Naive thymus-derived CD8-positive, alpha-beta T cell (primary cell): ENCODE measurements around the gene TNFRSF1B. TPM values are rescaled to one million over a fixed set of nuclear protein-coding genes. Genes with fewer than 3 reads are reported as not detected.
A peak's percentile ranks its signal among the peaks of the same experiment; 100 is the strongest.
"Not testable (repeated sequence)": the region's sequence is repeated elsewhere in the genome, so short reads cannot be mapped to it uniquely, and the experiment has no call there.

Experiments
- ATAC-seq, 2 donors: fragments of 150-1000 bp; cut with Tn5 transposase in 1 of 2; sonication (Bioruptor Pico), chemical (Tn5 transposase) in 1 of 2; 1 replicate in 1 of 2; 2 replicates in 1 of 2; pipeline ENCODE4 v1.10.0; 2021; ENCODE audit warnings: mild to moderate bottlenecking in 2 of 2, moderate library complexity in 2 of 2
- POLR2A ChIA-PET: fragments of 350-600 bp; sonication (Branson Sonifier 250); formaldehyde crosslinking; loops from one replicate; lab custom pipeline; 2021; ENCODE audit warnings: antibody characterized with exemption; lab: Charles Lee
- DNase-seq, 10 donors: peaks; one replicate each; pipeline versions ENCODE4 v3.0.0 to v3.0.0-alpha.2; 2020 to 2022
- H3K27ac Mint-ChIP-seq, 10 donors: one replicate each; pipeline ENCODE4 v1.8.0; 2020 to 2022; ENCODE audit warnings: mild to moderate bottlenecking in 10 of 10, mixed read lengths in 10 of 10, moderate library complexity in 4 of 10, inconsistent platforms in 1 of 10
- H3K27me3 Mint-ChIP-seq, 5 donors: one replicate each; pipeline ENCODE4 v1.8.0; 2021 to 2022; ENCODE audit warnings: mixed read lengths in 5 of 5
- H3K36me3 Mint-ChIP-seq, 3 donors: one replicate each; pipeline ENCODE4 v1.8.0; 2020 to 2022; ENCODE audit warnings: mixed read lengths in 3 of 3, mild to moderate bottlenecking in 2 of 3, inconsistent platforms in 1 of 3
- H3K4me1 Mint-ChIP-seq, 4 donors: one replicate each; pipeline ENCODE4 v1.8.0; 2021 to 2022; ENCODE audit warnings: mixed read lengths in 4 of 4
- H3K4me3 Mint-ChIP-seq, 10 donors: one replicate each; pipeline ENCODE4 v1.8.0; 2020 to 2022; ENCODE audit warnings: mild to moderate bottlenecking in 10 of 10, mixed read lengths in 10 of 10, moderate library complexity in 6 of 10, inconsistent platforms in 1 of 10
- H3K9me3 Mint-ChIP-seq, 9 donors: one replicate each; pipeline ENCODE4 v1.8.0; 2020 to 2022; ENCODE audit warnings: mixed read lengths in 9 of 9, mild to moderate bottlenecking in 3 of 9, inconsistent platforms in 1 of 9, moderate library complexity in 1 of 9
- polyA plus RNA-seq, 3 donors: library from polyadenylated mRNA; unstranded; fragments of 300-500 nt; fragmentation: Illumina TruSeq; gene quantifications; one replicate each; pipeline ENCODE4 v1.2.3, GENCODE V29; 2021
- total RNA-seq, 8 experiments: library from RNA in 2 of 8; stranded (reverse) in 2 of 8; gene quantifications; one replicate each; pipeline ENCODE4 v1.2.3 and lab custom pipeline; 2021 to 2026

The TNFRSF1B gene
- total and polyA plus RNA-seq, 5 experiments from 2014 or later = 16.5 to 64.6 (median 19.7) TPM

DNA sequence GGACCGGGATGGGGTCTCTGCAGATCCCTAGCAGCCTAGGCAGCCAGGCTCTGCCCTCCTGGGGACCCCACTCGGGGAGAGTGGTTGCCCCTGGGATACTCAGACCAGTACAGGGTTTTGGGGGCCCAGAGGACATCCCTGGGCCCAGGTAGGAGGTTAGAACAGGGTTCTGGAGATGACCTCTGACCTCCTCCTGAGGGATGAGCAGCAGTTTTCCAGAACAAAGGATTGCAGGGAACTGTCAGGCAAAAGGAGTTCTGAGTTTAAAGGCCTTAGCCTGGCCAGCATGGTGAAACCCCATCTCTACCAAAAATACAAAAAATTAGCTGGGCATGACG, 42.7 kb downstream of the TNFRSF1B start:
- peak overlapping the region in 1 of 10 donors; percentile 8 for H3K4me3 Mint-ChIP-seq
- H3K9me3 Mint-ChIP-seq = no peaks in the 10 kb centered on the region

DNA sequence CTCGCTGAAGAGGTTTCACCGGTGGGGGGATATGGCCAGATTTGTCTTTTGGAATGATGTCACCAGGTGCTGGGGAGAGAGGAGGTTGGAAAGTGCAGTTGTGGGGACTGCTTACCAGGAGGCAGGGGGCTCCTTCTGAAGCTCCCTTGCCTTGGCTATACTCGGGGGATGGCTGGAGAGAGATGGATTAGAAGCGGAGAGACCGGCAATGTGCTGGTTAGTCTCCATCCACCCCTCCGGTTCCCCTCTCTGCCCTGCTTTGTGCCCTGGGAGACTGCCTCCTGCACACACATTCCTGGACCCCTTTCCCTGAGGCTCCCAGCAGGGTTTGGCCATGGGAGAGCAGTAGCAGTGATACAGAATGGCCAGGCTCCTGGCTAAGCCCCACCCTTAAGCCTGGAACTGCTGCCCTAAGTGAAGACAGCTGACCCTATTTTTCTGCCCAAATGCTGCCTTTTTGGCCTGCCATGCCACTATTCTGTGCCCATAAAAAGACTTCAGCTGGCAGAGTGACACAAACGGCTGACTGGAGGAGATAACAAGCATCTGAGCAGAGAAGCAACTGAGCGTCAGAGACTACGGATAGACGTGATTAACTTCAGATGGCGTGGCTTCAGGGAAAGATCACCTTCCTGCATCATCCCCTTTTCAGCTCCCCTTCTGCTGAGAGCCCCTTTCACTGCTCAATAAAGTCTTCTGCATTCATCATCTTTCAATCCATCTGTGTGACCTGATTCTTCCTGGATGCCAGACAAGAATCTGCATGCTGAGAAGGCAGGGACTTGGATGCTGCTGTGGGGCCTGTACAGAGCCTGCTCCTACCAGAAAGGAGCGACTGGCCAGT, 48.5 kb downstream of the TNFRSF1B start:
- no peak overlapping the region for H3K4me3 Mint-ChIP-seq
- H3K9me3 Mint-ChIP-seq = no peaks in the 10 kb centered on the region
- no peaks in the 10 kb centered on the region for H3K36me3 Mint-ChIP-seq
- H3K27ac Mint-ChIP-seq = no peak overlapping the region
- ATAC-seq (no peak), DNase-seq (no peak)
- POLR2A ChIA-PET = interaction anchor here (0.5 kb wide), 1 partner anchor 391 kb away, joined by 6 read pairs; no protein-coding TSS in a partner anchor
- peaks cover 0 to 3% (median 0%) of the 10 kb centered on the region in 5 donors for H3K27me3 Mint-ChIP-seq
- peaks cover 11 to 17% (median 14%) of the 10 kb centered on the region in 4 donors for H3K4me1 Mint-ChIP-seq

More for the DNA sequence above, 42.7 kb downstream of the TNFRSF1B start:
- POLR2A ChIA-PET = interaction anchor here (1.0 to 5.1 kb wide), 11 partner anchors 22 to 229 kb away, joined by 3 to 65 read pairs (median 4); no protein-coding TSS in a partner anchor
- DNase-seq = no peak
- H3K27me3 Mint-ChIP-seq = no peaks in the 10 kb centered on the region
- peaks cover 14 to 52% (median 49%) of the 10 kb centered on the region in 4 donors for H3K4me1 Mint-ChIP-seq
- H3K36me3 Mint-ChIP-seq = peaks cover 0 to 9% (median 0%) of the 10 kb centered on the region in 3 donors
- ATAC-seq = no peak
- H3K27ac Mint-ChIP-seq = peak overlapping the region in 3 of 10 donors; percentile 70 to 90 (median 86)

DNA sequence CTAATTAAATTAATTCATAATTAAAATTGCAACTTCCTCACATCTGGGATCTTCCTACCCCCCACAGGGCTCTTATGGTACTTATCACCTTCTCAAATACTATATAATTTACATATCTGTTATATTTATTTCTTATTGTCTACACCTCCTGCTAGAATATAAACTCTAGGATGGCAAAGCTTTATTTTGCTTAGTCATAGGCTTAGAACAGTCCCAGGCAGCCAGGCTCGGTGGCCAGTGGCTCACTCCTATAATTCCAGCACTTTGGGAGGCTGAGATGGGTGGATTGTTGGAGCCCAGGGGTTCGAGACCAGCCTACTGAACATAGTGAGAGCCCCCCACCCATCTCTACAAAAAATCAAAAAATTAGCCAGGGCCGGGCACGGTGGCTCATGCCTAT, 53.0 kb downstream of the TNFRSF1B start:
- DNase-seq (no peak), ATAC-seq (no peak)
- Mint-ChIP-seq H3K27ac (no peak overlapping the region), H3K4me3 (no peak overlapping the region), H3K4me1 (peaks cover 0 to 3% (median 0%) of the 10 kb centered on the region in 4 donors), H3K27me3 (peaks cover 0 to 3% (median 1%) of the 10 kb centered on the region in 5 donors), H3K36me3 (peaks cover 0 to 9% (median 3%) of the 10 kb centered on the region in 3 donors), H3K9me3 (peaks cover 0 to 8% (median 4%) of the 10 kb centered on the region in 9 donors)
- POLR2A ChIA-PET = no interaction called here

DNA sequence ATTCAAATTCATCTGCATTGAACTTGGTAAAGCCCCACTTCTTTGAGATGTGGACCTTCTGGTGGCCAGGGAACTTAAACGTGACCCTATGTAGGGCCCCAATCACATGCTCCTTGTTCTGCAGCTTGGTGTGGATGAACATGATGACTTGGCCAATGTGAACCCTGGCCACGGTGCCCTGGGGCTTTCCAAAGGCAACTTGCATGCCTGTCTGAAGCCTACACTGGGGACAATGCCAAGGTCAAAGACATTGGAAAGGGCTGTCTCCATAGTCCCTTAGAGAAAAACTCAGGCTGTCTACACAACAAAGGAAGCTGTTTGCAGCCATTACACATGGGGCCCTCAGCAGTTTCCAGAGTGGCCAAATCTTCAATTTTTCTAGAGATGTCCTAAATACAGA, 54.1 kb downstream of the TNFRSF1B start:
- Mint-ChIP-seq H3K9me3 (peaks cover 0 to 8% (median 4%) of the 10 kb centered on the region in 9 donors), H3K36me3 (peaks cover 0 to 9% (median 3%) of the 10 kb centered on the region in 3 donors), H3K27ac (no peak overlapping the region), H3K4me1 (peaks cover 0 to 3% (median 0%) of the 10 kb centered on the region in 4 donors), H3K4me3 (no peak overlapping the region), H3K27me3 (peaks cover 0 to 1% (median under 1%) of the 10 kb centered on the region in 5 donors)
- DNase-seq (no peak), ATAC-seq (no peak)
- POLR2A ChIA-PET = no interaction called here

DNA sequence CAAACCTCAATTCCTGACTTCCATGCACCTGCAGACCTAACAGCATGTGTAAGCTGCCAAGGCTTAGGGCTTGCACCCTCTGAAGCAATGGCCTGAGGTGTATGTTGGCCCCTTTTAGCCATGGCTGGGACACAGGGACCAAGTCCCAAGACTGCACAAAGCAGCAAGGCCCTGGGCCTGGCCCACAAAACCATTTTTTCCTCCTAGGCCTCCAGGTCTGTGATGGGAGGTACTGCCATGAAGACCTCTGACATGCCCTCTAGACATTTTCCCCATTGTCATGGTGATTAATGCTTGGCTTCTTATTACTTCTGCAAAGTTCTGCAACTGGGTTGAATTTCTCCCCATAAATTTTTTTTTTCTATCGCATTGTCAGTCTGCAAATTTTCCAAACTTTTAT, 55.9 kb downstream of the TNFRSF1B start:
- not testable (repeated sequence) for H3K9me3 Mint-ChIP-seq, ATAC-seq, H3K27ac Mint-ChIP-seq, H3K4me3 Mint-ChIP-seq, H3K27me3 Mint-ChIP-seq, H3K36me3 Mint-ChIP-seq, DNase-seq, H3K4me1 Mint-ChIP-seq
- POLR2A ChIA-PET = interaction anchor here (0.7 kb wide), 1 partner anchor 132 kb away, joined by 7 read pairs; no protein-coding TSS in a partner anchor

DNA sequence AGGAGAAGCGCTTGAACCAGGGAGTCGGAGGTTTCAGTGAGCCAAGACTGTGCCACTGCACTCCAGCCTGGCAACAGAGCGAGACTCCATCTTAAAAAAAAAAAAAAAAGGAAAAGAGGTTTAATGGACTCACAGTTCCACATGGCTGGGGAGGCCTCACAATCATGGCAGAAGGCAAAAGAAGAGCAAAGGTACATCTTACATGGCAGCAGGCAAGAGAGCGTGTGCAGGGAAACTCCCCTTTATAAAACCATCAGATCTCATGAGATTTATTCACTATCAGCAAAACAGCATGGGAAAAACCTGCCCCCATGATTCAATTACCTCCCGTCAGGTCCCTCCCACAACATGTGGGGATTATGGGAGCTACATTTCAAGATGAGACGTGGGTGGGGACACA, 57.3 kb downstream of the TNFRSF1B start:
- DNase-seq, H3K4me3 Mint-ChIP-seq, H3K27me3 Mint-ChIP-seq, H3K9me3 Mint-ChIP-seq, ATAC-seq, H3K4me1 Mint-ChIP-seq, H3K36me3 Mint-ChIP-seq, H3K27ac Mint-ChIP-seq, POLR2A ChIA-PET: not testable (repeated sequence)

DNA sequence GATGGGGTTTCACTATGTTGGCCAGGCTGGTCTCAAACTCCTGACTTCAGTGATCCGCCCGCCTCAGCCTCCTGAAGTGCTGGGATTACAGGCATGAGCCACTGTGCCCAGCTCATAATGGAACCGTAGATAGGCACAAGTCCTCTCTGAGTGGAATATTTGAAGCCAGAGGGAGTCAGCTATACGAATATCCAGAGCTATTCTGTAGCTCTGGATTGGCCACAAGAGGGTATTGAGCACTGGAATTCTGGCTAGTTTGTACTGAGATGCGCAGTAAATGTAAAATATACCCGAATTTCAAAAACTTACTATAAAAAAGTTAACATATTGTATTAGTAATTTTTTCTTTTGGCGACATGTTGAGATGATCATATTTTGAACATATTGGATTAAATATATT, 62.2 kb downstream of the TNFRSF1B start:
- Mint-ChIP-seq H3K27me3 (no peaks in the 10 kb centered on the region), H3K27ac (peak overlapping the region in 6 of 10 donors; percentile 63 to 91 (median 88)), H3K36me3 (peaks cover 0 to 5% (median 0%) of the 10 kb centered on the region in 3 donors), H3K4me3 (peak overlapping the region; percentile 65 to 85 (median 75)), H3K4me1 (peaks cover 8 to 26% (median 16%) of the 10 kb centered on the region in 4 donors), H3K9me3 (no peaks in the 10 kb centered on the region)
- ATAC-seq = no peak
- no peak for DNase-seq
- POLR2A ChIA-PET = interaction anchor here (0.6 to 2.0 kb wide), 4 partner anchors 18 to 95 kb away, joined by 3 to 8 read pairs (median 6); no protein-coding TSS in a partner anchor

DNA sequence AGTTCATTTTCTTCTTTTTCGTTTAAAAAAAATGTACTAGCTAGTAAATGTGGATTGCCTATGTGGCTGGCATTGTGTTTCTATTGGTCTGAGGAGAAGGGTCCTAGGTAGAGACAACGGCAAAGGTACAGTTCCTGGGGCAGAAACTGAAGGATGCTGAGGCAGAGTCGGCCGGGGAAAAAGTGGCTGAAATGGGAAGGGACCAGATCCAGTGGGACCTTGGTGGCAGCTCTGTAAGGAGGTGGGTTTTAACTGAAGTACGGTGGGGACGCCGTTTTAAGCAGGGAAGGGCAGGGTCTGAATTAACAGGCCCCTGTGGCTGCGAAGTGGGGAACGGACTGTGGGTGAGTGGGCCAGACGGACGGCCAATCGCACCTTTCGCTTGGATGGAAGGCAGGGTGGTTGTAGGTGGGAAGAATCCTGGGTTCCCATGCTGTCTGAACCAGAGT, 62.6 kb downstream of the TNFRSF1B start:
- POLR2A ChIA-PET = interaction anchor here (1.9 to 2.0 kb wide), 2 partner anchors 19 to 61 kb away, joined by 5 to 7 read pairs; no protein-coding TSS in a partner anchor
- DNase-seq (no peak), ATAC-seq (peak; percentile 1 to 8)
- Mint-ChIP-seq H3K27ac (peak overlapping the region; percentile 24 to 91 (median 82)), H3K9me3 (no peaks in the 10 kb centered on the region), H3K4me3 (peak overlapping the region; percentile 65 to 85 (median 75)), H3K27me3 (no peaks in the 10 kb centered on the region), H3K36me3 (peaks cover 0 to 9% (median 0%) of the 10 kb centered on the region in 3 donors), H3K4me1 (peaks cover 8 to 29% (median 16%) of the 10 kb centered on the region in 4 donors)

DNA sequence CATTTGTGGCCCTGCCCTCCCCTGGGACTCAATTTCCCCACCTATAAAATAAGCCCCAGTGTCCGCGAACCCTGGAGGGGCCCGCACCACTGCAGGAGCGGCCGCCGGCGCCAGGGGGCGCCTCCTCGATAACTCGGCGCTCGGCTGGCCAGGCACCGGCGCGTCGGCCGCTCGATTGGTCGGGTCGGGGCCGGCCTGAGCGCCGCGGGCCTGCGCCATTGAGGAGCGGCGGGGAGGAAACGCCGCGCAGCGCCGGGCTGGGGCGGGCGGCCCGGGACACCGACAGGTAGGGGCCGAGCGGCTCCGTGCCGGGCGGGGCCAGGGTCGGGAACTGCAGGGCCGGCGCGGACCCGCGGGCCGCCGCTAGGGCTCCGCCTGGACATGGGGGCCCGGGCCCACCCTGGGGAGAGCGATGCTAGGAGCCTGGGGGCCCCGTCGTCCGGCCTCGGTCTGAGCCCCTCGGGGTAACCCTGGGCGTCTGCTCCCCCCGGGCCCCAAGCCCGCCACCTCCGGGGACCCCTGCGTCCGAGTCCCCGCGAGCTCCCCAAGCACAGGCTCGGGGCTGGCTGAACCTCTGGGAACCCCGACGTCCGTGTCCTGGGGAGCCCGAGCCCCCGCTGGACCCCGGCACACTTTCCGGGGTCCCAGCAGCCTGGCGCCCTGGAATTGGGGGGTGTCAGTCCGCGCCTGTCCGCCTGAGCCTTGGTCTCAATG, 63.2 kb downstream of the TNFRSF1B start, which contains the start of gene VPS13D:
TSS of gene VPS13D (plus strand) at position 196 of the 714 bp plus-strand sequence. CDS start 4,237 bp downstream, outside the sequence.
- ATAC-seq (peak; percentile 95 to 97), DNase-seq (peak; percentile 67 to 89 (median 83))
- POLR2A ChIA-PET = interaction anchor here (1.9 to 2.2 kb wide), 2 partner anchors 20 to 62 kb away, joined by 5 to 6 read pairs; no protein-coding TSS in a partner anchor
- H3K27ac Mint-ChIP-seq = peak within 1 kb of the TSS; percentile 61 to 94 (median 84)
- H3K4me1 Mint-ChIP-seq = peaks cover 8 to 31% (median 16%) of the 10 kb centered on the region in 4 donors
- peaks cover 0 to 12% (median 0%) of the 10 kb centered on the region in 3 donors for H3K36me3 Mint-ChIP-seq
- no peaks in the 10 kb centered on the region for H3K27me3 Mint-ChIP-seq
- no peaks in the 10 kb centered on the region for H3K9me3 Mint-ChIP-seq
- peak within 1 kb of the TSS; percentile 83 to 96 (median 89) for H3K4me3 Mint-ChIP-seq

DNA sequence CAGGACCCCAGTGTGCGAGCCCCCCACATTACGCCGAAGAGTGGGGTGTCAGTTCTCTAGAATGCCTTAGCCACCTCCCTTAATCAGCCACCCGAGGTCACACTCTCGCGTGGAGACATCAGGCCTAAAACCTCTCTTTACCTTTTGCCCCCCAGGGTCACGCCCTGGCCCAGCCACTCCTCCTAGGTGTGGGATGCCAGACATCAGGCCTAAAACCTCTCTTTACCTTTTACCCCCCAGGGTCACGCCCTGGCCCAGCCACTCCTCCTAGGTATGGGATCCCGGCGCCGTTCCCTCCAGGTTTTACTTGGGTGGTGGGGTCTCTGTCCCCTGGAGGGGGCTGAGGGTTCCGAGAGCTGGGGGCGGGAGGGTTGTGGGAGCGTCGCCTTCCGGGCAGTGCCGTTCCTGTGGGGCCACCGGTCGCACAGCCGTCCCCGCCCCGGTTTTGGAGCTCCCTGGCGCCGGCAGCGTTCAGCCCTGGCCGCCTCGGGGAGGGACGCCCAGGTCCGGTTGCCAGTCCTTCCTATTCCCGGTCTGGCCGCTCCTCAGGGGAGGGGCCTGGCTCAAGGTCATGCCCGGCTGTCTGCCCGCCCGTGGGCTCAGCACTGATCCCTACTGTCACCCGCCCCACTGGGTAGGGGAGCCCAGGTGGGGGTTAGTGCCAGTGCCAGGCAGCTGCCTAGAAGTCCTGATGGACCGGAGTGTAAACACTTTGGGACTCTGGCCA, 63.9 kb downstream of the TNFRSF1B start:
- POLR2A ChIA-PET = interaction anchor here (1.1 to 2.2 kb wide), 2 partner anchors 20 to 106 kb away, joined by 3 to 6 read pairs; no protein-coding TSS in a partner anchor
- DNase-seq = peak in 5 of 10 donors; percentile 2 to 25 (median 19)

DNA sequence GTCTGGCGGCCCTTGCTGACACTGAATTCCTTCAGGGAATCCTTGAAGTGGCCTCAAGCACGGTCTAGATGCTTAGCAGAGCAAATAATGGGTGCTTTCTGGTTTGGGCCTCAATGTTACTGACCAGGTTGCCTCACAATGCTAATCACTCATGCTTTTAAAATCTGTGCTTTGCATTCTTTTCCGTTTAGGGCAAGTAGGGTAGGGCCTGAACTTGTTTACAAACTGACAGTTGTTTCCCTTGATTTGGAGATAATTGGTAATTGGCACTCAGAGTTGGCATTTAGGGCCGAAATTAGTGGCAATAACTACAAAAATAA, 64.4 kb downstream of the TNFRSF1B start:
- peak overlapping the region in 7 of 10 donors; percentile 3 to 90 (median 60) for H3K27ac Mint-ChIP-seq
- peaks cover 12 to 40% (median 21%) of the 10 kb centered on the region in 4 donors for H3K4me1 Mint-ChIP-seq
- no peaks in the 10 kb centered on the region for H3K9me3 Mint-ChIP-seq
- H3K36me3 Mint-ChIP-seq = peaks cover 0 to 23% (median 4%) of the 10 kb centered on the region in 3 donors
- POLR2A ChIA-PET = interaction anchor here (1.1 to 2.2 kb wide), 2 partner anchors 21 to 107 kb away, joined by 3 to 6 read pairs; no protein-coding TSS in a partner anchor
- H3K27me3 Mint-ChIP-seq = no peaks in the 10 kb centered on the region
- H3K4me3 Mint-ChIP-seq = peak overlapping the region; percentile 83 to 96 (median 89)
- no peak for ATAC-seq
- DNase-seq = no peak

More for the DNA sequence above, 63.9 kb downstream of the TNFRSF1B start:
- H3K4me1 Mint-ChIP-seq = peaks cover 11 to 35% (median 18%) of the 10 kb centered on the region in 4 donors
- no peaks in the 10 kb centered on the region for H3K9me3 Mint-ChIP-seq
- H3K27me3 Mint-ChIP-seq = no peaks in the 10 kb centered on the region
- H3K36me3 Mint-ChIP-seq = peaks cover 0 to 17% (median 0%) of the 10 kb centered on the region in 3 donors
- peak overlapping the region; percentile 83 to 96 (median 89) for H3K4me3 Mint-ChIP-seq
- peak overlapping the region; percentile 31 to 94 (median 72) for H3K27ac Mint-ChIP-seq
- ATAC-seq = peak; percentile 34 to 36
